Liver (tissue), 9 donors: ENCODE measurements around the gene KRT77. TPM values are rescaled to one million over a fixed set of nuclear protein-coding genes. Genes with fewer than 3 reads are reported as not detected.

Experiments
- DNase-seq: peaks from one replicate; pipeline ENCODE4 v3.0.0-alpha.2; 2017; ENCODE audit warnings: low spot score
- H3K27ac ChIP-seq, 2 donors: one replicate each; pipeline ENCODE4 v1.7.0; 2013; ENCODE audit warnings: inconsistent platforms in 2 of 2, low read length in 2 of 2, control low read depth in 1 of 2, low read depth in 1 of 2, mild to moderate bottlenecking in 1 of 2
- H3K27me3 ChIP-seq, 4 donors: one replicate each; pipeline versions ENCODE4 v1.6.1 to v1.7.0; 2013; ENCODE audit warnings: low read length in 3 of 4, inconsistent platforms in 1 of 4, mild to moderate bottlenecking in 1 of 4, moderate library complexity in 1 of 4; ENCODE audit not compliant: control insufficient read depth in 4 of 4, insufficient read depth in 4 of 4
- H3K36me3 ChIP-seq, 4 donors: one replicate each; pipeline versions ENCODE4 v1.6.1 to v1.7.0; 2013; ENCODE audit warnings: low read length in 3 of 4, mild to moderate bottlenecking in 3 of 4, low read depth in 1 of 4, moderate library complexity in 1 of 4; ENCODE audit not compliant: control insufficient read depth in 4 of 4, insufficient read depth in 3 of 4
- H3K4me1 ChIP-seq, 4 donors: one replicate each; pipeline versions ENCODE4 v1.6.1 to v1.7.0; 2013; ENCODE audit warnings: low read length in 3 of 4, mild to moderate bottlenecking in 3 of 4, moderate library complexity in 1 of 4; ENCODE audit not compliant: control insufficient read depth in 4 of 4, insufficient read depth in 4 of 4
- H3K4me3 ChIP-seq, 3 donors: one replicate each; pipeline versions ENCODE4 v1.6.1 to v1.7.0; 2013; ENCODE audit warnings: low read length in 3 of 3, control low read depth in 1 of 3, low read depth in 1 of 3, mild to moderate bottlenecking in 1 of 3
- H3K9ac ChIP-seq, 2 donors: one replicate each; pipeline ENCODE4 v1.7.0; 2013; ENCODE audit warnings: low read length in 2 of 2, mild to moderate bottlenecking in 2 of 2, moderate library complexity in 2 of 2, control low read depth in 1 of 2, low read depth in 1 of 2
- H3K9me3 ChIP-seq, 4 donors: one replicate each; pipeline versions ENCODE4 v1.6.1 to v1.7.0; 2013; ENCODE audit warnings: low read length in 3 of 4; ENCODE audit not compliant: control insufficient read depth in 4 of 4
- EGR1 ChIP-seq, 2 donors: IDR thresholded peaks; 2 replicates each; pipeline ENCODE4 v1.6.1; 2016 to 2018; ENCODE audit warnings: antibody characterized with exemption in 2 of 2, low read depth in 2 of 2
- FOXA1 ChIP-seq: IDR thresholded peaks from 2 replicates; pipeline ENCODE4 v1.6.1; 2016; ENCODE audit warnings: antibody characterized with exemption
- FOXA2 ChIP-seq: IDR thresholded peaks from 2 replicates; pipeline ENCODE4 v1.6.1; 2016; ENCODE audit warnings: antibody characterized with exemption
- GABPA ChIP-seq, 2 donors: IDR thresholded peaks in 1 of 2; conservative IDR thresholded peaks in 1 of 2; 2 replicates each; pipeline ENCODE4 v1.6.1; 2016; ENCODE audit warnings: antibody characterized with exemption in 2 of 2, mild to moderate bottlenecking in 1 of 2, moderate library complexity in 1 of 2
- HNF4A ChIP-seq, 2 donors: conservative IDR thresholded peaks; 2 replicates each; pipeline ENCODE4 v1.6.1; 2016; ENCODE audit warnings: antibody characterized with exemption in 2 of 2, mild to moderate bottlenecking in 2 of 2
- HNF4G ChIP-seq: IDR thresholded peaks from 2 replicates; pipeline ENCODE4 v1.6.1; 2016; ENCODE audit warnings: antibody characterized with exemption
- JUND ChIP-seq, 2 donors: IDR thresholded peaks; 2 replicates each; pipeline ENCODE4 v1.6.1; 2016; ENCODE audit warnings: antibody characterized with exemption in 2 of 2
- NR2F2 ChIP-seq: IDR thresholded peaks from 2 replicates; pipeline ENCODE4 v1.6.1; 2016; ENCODE audit warnings: antibody characterized with exemption
- RAD21 ChIP-seq, 2 donors: IDR thresholded peaks; 2 replicates each; pipeline ENCODE4 v1.6.1; 2016; ENCODE audit warnings: antibody characterized with exemption in 2 of 2, mild to moderate bottlenecking in 2 of 2
- RXRA ChIP-seq, 2 donors: IDR thresholded peaks; 2 replicates each; pipeline ENCODE4 v1.6.1; 2017 to 2018; ENCODE audit warnings: antibody characterized with exemption in 2 of 2, mild to moderate bottlenecking in 1 of 2
- SP1 ChIP-seq: IDR thresholded peaks from 2 replicates; pipeline ENCODE4 v1.6.1; 2018; ENCODE audit warnings: antibody characterized with exemption, mild to moderate bottlenecking
- TAF1 ChIP-seq: conservative IDR thresholded peaks from 2 replicates; pipeline ENCODE4 v1.6.1; 2016; ENCODE audit warnings: antibody characterized with exemption, mild to moderate bottlenecking
- YY1 ChIP-seq: IDR thresholded peaks from 2 replicates; pipeline ENCODE4 v1.6.1; 2016; ENCODE audit warnings: antibody characterized with exemption, mild to moderate bottlenecking
- WGBS: extraction: QIAGEN DNeasy Blood & Tissue Kit; methylation state at CpG from one replicate; pipeline ENCODE4 v1.1.7; 2013; 5-methylcytosine and 5-hydroxymethylcytosine counted together
- polyA plus RNA-seq, 2 donors: library from polyadenylated mRNA; stranded (reverse) in 1 of 2; unstranded in 1 of 2; fragments of 200-250 nt in 1 of 2; fragments of >200 nt in 1 of 2; fragmentation: Nextera tagmentation in 1 of 2; extraction: Ambion mirVana in 1 of 2; gene quantifications; one replicate each; pipeline versions ENCODE4 v1.2.1 to v1.2.3, GENCODE V29; 2013 to 2015
- total RNA-seq, 2 donors: library from RNA; depleted of rRNA; stranded (reverse); fragments of >200 nt; gene quantifications; one replicate each; pipeline ENCODE4 v1.2.3, GENCODE V29; 2014
- TF ChIP-seq, protein P1 (sequence below): fragments of 150-350 bp; IDR thresholded peaks from 2 replicates; pipeline ENCODE4 v1.5.1; 2017; ENCODE audit warnings: improper control_type of control experiment, low read depth, low read length; ENCODE audit not compliant: missing input control
- TF ChIP-seq, protein P2 (sequence below): IDR thresholded peaks from 2 replicates; pipeline ENCODE4 v1.6.1; 2016; ENCODE audit warnings: antibody characterized with exemption
- TF ChIP-seq, protein P3 (sequence below): IDR thresholded peaks from 2 replicates; pipeline ENCODE4 v1.6.1; 2016; ENCODE audit warnings: antibody characterized with exemption
- TF ChIP-seq, protein P4 (sequence below): IDR thresholded peaks from 2 replicates; pipeline ENCODE4 v1.6.1; 2016; ENCODE audit warnings: antibody characterized with exemption, mild to moderate bottlenecking
- TF ChIP-seq, protein P5 (sequence below): IDR thresholded peaks from 2 replicates; pipeline ENCODE4 v1.6.1; 2016; ENCODE audit warnings: antibody characterized with exemption
- donor health status: healthy.
- donor health status: healthy.
- donor health status: healthy.
- donor health status: healthy.
- donor health status: healthy.

KRT77 gene
- total and polyA plus RNA-seq, 4 donors, result not detected

DNA sequence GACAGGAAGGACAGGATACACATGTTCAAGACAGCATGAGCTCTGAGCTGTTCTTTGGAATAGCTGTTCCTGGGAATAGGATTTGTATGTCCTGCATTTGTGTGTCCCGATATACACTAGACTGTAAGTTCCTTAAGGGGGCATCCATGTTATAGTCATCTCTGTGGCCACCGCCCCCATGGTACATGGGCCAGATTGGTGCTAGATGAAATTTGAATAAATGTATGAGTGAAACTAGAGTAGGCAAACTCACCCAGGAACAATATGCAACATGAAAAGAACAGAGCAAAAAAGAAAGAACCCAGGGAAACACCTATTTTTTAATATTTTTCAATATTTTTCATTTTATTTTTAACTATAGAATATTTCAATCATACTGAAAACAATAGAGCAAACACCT lies 25.1 kb upstream of the KRT77 start:
- H3K4me1 ChIP-seq, result no peaks in the 10 kb centered on the region
- DNase-seq, result no peak
- H3K4me3 ChIP-seq, result no peak overlapping the region
- H3K27me3 ChIP-seq, result no peaks in the 10 kb centered on the region
- no peak overlapping the region for H3K9ac ChIP-seq
- no peaks in the 10 kb centered on the region for H3K36me3 ChIP-seq
- no peak for TF ChIP-seq EGR1 (IDR thresholded peaks at IDR 0.05; ENCODE audit: low read depth in 2 of 2)
- TF ChIP-seq, protein P1, sequence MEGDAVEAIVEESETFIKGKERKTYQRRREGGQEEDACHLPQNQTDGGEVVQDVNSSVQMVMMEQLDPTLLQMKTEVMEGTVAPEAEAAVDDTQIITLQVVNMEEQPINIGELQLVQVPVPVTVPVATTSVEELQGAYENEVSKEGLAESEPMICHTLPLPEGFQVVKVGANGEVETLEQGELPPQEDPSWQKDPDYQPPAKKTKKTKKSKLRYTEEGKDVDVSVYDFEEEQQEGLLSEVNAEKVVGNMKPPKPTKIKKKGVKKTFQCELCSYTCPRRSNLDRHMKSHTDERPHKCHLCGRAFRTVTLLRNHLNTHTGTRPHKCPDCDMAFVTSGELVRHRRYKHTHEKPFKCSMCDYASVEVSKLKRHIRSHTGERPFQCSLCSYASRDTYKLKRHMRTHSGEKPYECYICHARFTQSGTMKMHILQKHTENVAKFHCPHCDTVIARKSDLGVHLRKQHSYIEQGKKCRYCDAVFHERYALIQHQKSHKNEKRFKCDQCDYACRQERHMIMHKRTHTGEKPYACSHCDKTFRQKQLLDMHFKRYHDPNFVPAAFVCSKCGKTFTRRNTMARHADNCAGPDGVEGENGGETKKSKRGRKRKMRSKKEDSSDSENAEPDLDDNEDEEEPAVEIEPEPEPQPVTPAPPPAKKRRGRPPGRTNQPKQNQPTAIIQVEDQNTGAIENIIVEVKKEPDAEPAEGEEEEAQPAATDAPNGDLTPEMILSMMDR, result no peak
- no peak for TF ChIP-seq RXRA (IDR thresholded peaks at IDR 0.05)
- TF ChIP-seq, protein P2, sequence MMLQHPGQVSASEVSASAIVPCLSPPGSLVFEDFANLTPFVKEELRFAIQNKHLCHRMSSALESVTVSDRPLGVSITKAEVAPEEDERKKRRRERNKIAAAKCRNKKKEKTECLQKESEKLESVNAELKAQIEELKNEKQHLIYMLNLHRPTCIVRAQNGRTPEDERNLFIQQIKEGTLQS, result no peak
- TF ChIP-seq SP1, result no peak
- TF ChIP-seq TAF1, result no peak
- no peak for TF ChIP-seq YY1
- TF ChIP-seq GABPA (IDR thresholded peaks at IDR 0.05 in 1 of 2, conservative IDR thresholded peaks at IDR 0.05 in 1 of 2), result no peak
- no peak for TF ChIP-seq FOXA1
- no peak for TF ChIP-seq JUND (IDR thresholded peaks at IDR 0.05)
- no peak for TF ChIP-seq FOXA2
- TF ChIP-seq RAD21 (IDR thresholded peaks at IDR 0.05), result no peak
- TF ChIP-seq, protein P3, sequence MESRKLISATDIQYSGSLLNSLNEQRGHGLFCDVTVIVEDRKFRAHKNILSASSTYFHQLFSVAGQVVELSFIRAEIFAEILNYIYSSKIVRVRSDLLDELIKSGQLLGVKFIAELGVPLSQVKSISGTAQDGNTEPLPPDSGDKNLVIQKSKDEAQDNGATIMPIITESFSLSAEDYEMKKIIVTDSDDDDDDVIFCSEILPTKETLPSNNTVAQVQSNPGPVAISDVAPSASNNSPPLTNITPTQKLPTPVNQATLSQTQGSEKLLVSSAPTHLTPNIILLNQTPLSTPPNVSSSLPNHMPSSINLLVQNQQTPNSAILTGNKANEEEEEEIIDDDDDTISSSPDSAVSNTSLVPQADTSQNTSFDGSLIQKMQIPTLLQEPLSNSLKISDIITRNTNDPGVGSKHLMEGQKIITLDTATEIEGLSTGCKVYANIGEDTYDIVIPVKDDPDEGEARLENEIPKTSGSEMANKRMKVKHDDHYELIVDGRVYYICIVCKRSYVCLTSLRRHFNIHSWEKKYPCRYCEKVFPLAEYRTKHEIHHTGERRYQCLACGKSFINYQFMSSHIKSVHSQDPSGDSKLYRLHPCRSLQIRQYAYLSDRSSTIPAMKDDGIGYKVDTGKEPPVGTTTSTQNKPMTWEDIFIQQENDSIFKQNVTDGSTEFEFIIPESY, result no peak
- no peak for TF ChIP-seq HNF4G
- H3K27ac ChIP-seq, result no peak overlapping the region
- 88% methylated on average over 2 of the region's 2 CpGs for WGBS
- no peaks in the 10 kb centered on the region for H3K9me3 ChIP-seq

DNA sequence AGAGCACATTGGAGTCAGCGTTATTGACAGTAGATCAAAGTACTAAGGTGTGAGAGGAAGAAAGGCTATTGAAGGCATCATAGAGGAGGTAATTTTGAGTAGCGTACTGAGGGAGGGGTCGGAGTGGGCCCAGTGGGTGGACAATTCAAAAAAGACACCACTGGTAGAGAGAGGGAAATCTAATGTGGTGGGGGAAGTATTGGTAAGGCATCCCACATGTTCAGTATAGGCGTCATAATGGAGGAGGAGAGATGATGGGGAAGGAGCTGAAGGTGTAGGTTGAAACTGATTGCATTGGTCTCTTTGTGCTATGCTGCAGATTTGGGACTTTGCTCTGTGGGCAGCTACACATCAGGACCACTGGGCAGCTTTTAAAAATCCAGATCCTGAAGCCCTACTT lies 23.7 kb upstream of the KRT77 start:
- Histone ChIP-seq H3K27ac (no peak overlapping the region), H3K9me3 (no peaks in the 10 kb centered on the region), H3K27me3 (no peaks in the 10 kb centered on the region), H3K4me3 (no peak overlapping the region), H3K36me3 (no peaks in the 10 kb centered on the region), H3K4me1 (no peaks in the 10 kb centered on the region), H3K9ac (no peak overlapping the region)
- DNase-seq, result no peak
- 68% methylated on average over 4 of the region's 4 CpGs for WGBS
- TF ChIP-seq, protein P4, sequence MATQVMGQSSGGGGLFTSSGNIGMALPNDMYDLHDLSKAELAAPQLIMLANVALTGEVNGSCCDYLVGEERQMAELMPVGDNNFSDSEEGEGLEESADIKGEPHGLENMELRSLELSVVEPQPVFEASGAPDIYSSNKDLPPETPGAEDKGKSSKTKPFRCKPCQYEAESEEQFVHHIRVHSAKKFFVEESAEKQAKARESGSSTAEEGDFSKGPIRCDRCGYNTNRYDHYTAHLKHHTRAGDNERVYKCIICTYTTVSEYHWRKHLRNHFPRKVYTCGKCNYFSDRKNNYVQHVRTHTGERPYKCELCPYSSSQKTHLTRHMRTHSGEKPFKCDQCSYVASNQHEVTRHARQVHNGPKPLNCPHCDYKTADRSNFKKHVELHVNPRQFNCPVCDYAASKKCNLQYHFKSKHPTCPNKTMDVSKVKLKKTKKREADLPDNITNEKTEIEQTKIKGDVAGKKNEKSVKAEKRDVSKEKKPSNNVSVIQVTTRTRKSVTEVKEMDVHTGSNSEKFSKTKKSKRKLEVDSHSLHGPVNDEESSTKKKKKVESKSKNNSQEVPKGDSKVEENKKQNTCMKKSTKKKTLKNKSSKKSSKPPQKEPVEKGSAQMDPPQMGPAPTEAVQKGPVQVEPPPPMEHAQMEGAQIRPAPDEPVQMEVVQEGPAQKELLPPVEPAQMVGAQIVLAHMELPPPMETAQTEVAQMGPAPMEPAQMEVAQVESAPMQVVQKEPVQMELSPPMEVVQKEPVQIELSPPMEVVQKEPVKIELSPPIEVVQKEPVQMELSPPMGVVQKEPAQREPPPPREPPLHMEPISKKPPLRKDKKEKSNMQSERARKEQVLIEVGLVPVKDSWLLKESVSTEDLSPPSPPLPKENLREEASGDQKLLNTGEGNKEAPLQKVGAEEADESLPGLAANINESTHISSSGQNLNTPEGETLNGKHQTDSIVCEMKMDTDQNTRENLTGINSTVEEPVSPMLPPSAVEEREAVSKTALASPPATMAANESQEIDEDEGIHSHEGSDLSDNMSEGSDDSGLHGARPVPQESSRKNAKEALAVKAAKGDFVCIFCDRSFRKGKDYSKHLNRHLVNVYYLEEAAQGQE, result no peak
- TF ChIP-seq YY1 (no peak), HNF4A (conservative IDR thresholded peaks at IDR 0.05) (no peak), NR2F2 (no peak)
- TF ChIP-seq, protein P3, result no peak
- TF ChIP-seq, protein P5, sequence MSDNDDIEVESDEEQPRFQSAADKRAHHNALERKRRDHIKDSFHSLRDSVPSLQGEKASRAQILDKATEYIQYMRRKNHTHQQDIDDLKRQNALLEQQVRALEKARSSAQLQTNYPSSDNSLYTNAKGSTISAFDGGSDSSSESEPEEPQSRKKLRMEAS, result no peak
